ENCODE data around the gene RAD21L1. TPM values are rescaled to one million over a fixed set of nuclear protein-coding genes. Genes with fewer than 3 reads are reported as not detected.

RAD21L1 gene
- total RNA-seq, 1 donor from 2014 or later = not detected

- no peak for DNase-seq (ENCODE audit: low spot score)
- intact Hi-C loops (cut with DNase I) = loop anchor here (10.0 kb wide), 1 partner anchor 233 kb away; no protein-coding TSS in a partner anchor
Measured at GRCh38 chr20:1197801-1198200, 28.0 kb upstream of the RAD21L1 start.

- no peak for DNase-seq (ENCODE audit: low spot score)
- intact Hi-C loops (cut with DNase I) = loop anchor here (10.0 kb wide), 1 partner anchor 234 kb away; no protein-coding TSS in a partner anchor
Measured at GRCh38 chr20:1198751-1199150, 27.1 kb upstream of the RAD21L1 start.

- intact Hi-C loops (cut with DNase I) = loop anchor here (10.0 kb wide), 1 partner anchor 235 kb away; no protein-coding TSS in a partner anchor
- no peak for DNase-seq (ENCODE audit: low spot score)
Measured at GRCh38 chr20:1199212-1199873, 26.5 kb upstream of the RAD21L1 start.

GRCh38 chr20:1199964-1200363 lies 25.9 kb upstream of the RAD21L1 start:
- intact Hi-C loops (cut with DNase I) = loop anchor here (10.0 kb wide), 1 partner anchor 235 kb away; no protein-coding TSS in a partner anchor
- DNase-seq (ENCODE audit: low spot score) = no peak

GRCh38 chr20:1202762-1203504 lies 22.9 kb upstream of the RAD21L1 start, which contains the start of gene C20orf202:
C20orf202 (plus strand) TSS chr20:1203454; CDS start chr20:1203586, 132 bp downstream.
- DNase-seq (ENCODE audit: low spot score) = no peak
- intact Hi-C loops (cut with DNase I) = no loop called here

GRCh38 chr20:1203630-1204029 lies 22.2 kb upstream of the RAD21L1 start:
- no peak for DNase-seq (ENCODE audit: low spot score)
- intact Hi-C loops (cut with DNase I) = no loop called here

- no peak for DNase-seq (ENCODE audit: low spot score)
- intact Hi-C loops (cut with DNase I) = no loop called here
Measured at GRCh38 chr20:1204113-1204512, 21.7 kb upstream of the RAD21L1 start.

- no peak for DNase-seq (ENCODE audit: low spot score)
- intact Hi-C loops (cut with DNase I) = no loop called here
Measured at GRCh38 chr20:1204576-1204975, 21.3 kb upstream of the RAD21L1 start.

- DNase-seq (ENCODE audit: low spot score) = no peak
- intact Hi-C loops (cut with DNase I) = no loop called here
Measured at GRCh38 chr20:1205802-1206201, 20.0 kb upstream of the RAD21L1 start.

- intact Hi-C loops (cut with DNase I) = no loop called here
- DNase-seq (ENCODE audit: low spot score) = no peak
Measured at GRCh38 chr20:1206366-1207148, 19.3 kb upstream of the RAD21L1 start.

GRCh38 chr20:1207293-1207878 lies 18.5 kb upstream of the RAD21L1 start:
- no peak for DNase-seq (ENCODE audit: low spot score)
- intact Hi-C loops (cut with DNase I) = no loop called here

GRCh38 chr20:1209447-1210387 lies 16.1 kb upstream of the RAD21L1 start:
- no peak for DNase-seq (ENCODE audit: low spot score)
- intact Hi-C loops (cut with DNase I) = loop anchor here (5.0 to 10.0 kb wide), 3 partner anchors 95 to 392 kb away; partner anchors contain the start of gene PSMF1

GRCh38 chr20:1210501-1210900 lies 15.3 kb upstream of the RAD21L1 start:
- intact Hi-C loops (cut with DNase I) = loop anchor here (5.0 to 10.0 kb wide), 3 partner anchors 96 to 393 kb away; partner anchors contain the start of gene PSMF1
- no peak for DNase-seq (ENCODE audit: low spot score)

- intact Hi-C loops (cut with DNase I) = loop anchor here (5.0 to 10.0 kb wide), 3 partner anchors 97 to 395 kb away; partner anchors contain the start of gene PSMF1
- DNase-seq (ENCODE audit: low spot score) = no peak
Measured at GRCh38 chr20:1212023-1212422, 13.8 kb upstream of the RAD21L1 start.

- DNase-seq (ENCODE audit: low spot score) = peak; percentile 84
- intact Hi-C loops (cut with DNase I) = loop anchor here (5.0 to 10.0 kb wide), 3 partner anchors 98 to 396 kb away; partner anchors contain the start of gene PSMF1
Measured at GRCh38 chr20:1212607-1213396, 13.0 kb upstream of the RAD21L1 start.

GRCh38 chr20:1214838-1215261 lies 11.0 kb upstream of the RAD21L1 start:
- DNase-seq (ENCODE audit: low spot score) = no peak
- intact Hi-C loops (cut with DNase I) = loop anchor here (5.0 to 10.0 kb wide), 3 partner anchors 100 to 398 kb away; partner anchors contain the start of gene PSMF1

Data from cardiac septum (tissue), 1 donor.